Loucy (cell line): ENCODE measurements around the gene TUBB2A.

Experiments
- H2AFZ ChIP-seq: fragments of 200-600 bp; sonication (generic); 2 replicates; pipeline ENCODE4 v1.6.0; 2016; ENCODE audit warnings: antibody characterized with exemption, mild to moderate bottlenecking, low read length, moderate library complexity
- H3F3A ChIP-seq: fragments of 200-600 bp; 2 replicates; pipeline ENCODE4 v1.6.0; 2016; ENCODE audit warnings: antibody characterized with exemption, low read depth, mild to moderate bottlenecking
- H3K27me3 ChIP-seq: fragments of 200-600 bp; sonication (generic); 2 replicates; pipeline ENCODE4 v1.6.1; 2014; ENCODE audit warnings: low read length, mild to moderate bottlenecking; ENCODE audit not compliant: insufficient read depth, poor library complexity, severe bottlenecking
- H3K36me3 ChIP-seq: fragments of 200-600 bp; sonication (generic); 2 replicates; pipeline ENCODE4 v1.6.1; 2016; ENCODE audit warnings: low read length; ENCODE audit not compliant: insufficient read depth
- H3K4me1 ChIP-seq: fragments of 200-600 bp; sonication (generic); 2 replicates; pipeline ENCODE4 v1.5.1; 2014; ENCODE audit warnings: low read length, mild to moderate bottlenecking; ENCODE audit not compliant: insufficient read depth, poor library complexity, severe bottlenecking
- H3K4me2 ChIP-seq: fragments of 200-600 bp; sonication (generic); 2 replicates; pipeline ENCODE4 v1.6.0; 2014; ENCODE audit warnings: antibody characterized with exemption, low read length, low read depth, mild to moderate bottlenecking; ENCODE audit not compliant: poor library complexity, severe bottlenecking
- H3K4me3 ChIP-seq: fragments of 200-600 bp; sonication (generic); 2 replicates; pipeline ENCODE4 v1.5.1; 2014; ENCODE audit warnings: low read length, mild to moderate bottlenecking, mixed read lengths; ENCODE audit not compliant: poor library complexity, severe bottlenecking
- H3K79me2 ChIP-seq: fragments of 200-600 bp; sonication (generic); 2 replicates; pipeline ENCODE4 v1.6.1; 2014; ENCODE audit warnings: low read length; ENCODE audit not compliant: insufficient read depth
- H3K9ac ChIP-seq: fragments of 200-600 bp; sonication (generic); 2 replicates; pipeline ENCODE4 v1.6.0; 2014; ENCODE audit warnings: mild to moderate bottlenecking, low read depth, low read length, moderate library complexity; ENCODE audit not compliant: poor library complexity, severe bottlenecking
- H3K9me2 ChIP-seq: fragments of 200-600 bp; sonication (generic); replicated peaks from 2 replicates; pipeline ENCODE4 v1.6.1; 2016; ENCODE audit warnings: low read depth, low read length, mixed read lengths
- H3K9me3 ChIP-seq: fragments of 200-600 bp; sonication (generic); 2 replicates; pipeline ENCODE4 v1.6.1; 2014; ENCODE audit warnings: mild to moderate bottlenecking, antibody characterized with exemption, low read length, low read depth; ENCODE audit not compliant: insufficient read depth
- H4K20me1 ChIP-seq: fragments of 200-600 bp; sonication (generic); 2 replicates; pipeline ENCODE4 v1.6.0; 2014; ENCODE audit warnings: antibody characterized with exemption, low read length, mild to moderate bottlenecking; ENCODE audit not compliant: insufficient read depth, poor library complexity, severe bottlenecking
- CTCF ChIP-seq: fragments of 200-600 bp; sonication (generic); conservative IDR thresholded peaks from 2 replicates; pipeline ENCODE4 v1.5.1; 2014; ENCODE audit warnings: mild to moderate bottlenecking, antibody characterized with exemption, low read length
- EZH2phosphoT487 ChIP-seq: fragments of 200-600 bp; IDR thresholded peaks from 2 replicates; pipeline ENCODE4 v1.6.1; 2018; ENCODE audit warnings: antibody characterized with exemption, mild to moderate bottlenecking, moderate library complexity, borderline replicate concordance

Gene TUBB2A

GRCh38 chr6:3137057-3137777, 20.1 kb downstream of the TUBB2A start:
- Histone ChIP-seq H3K9me3 (no peaks in the 10 kb centered on the region), H3K27me3 (no peaks in the 10 kb centered on the region), H3F3A (no peaks in the 10 kb centered on the region), H4K20me1 (no peaks in the 10 kb centered on the region), H3K4me1 (no peaks in the 10 kb centered on the region), H3K4me3 (no peak overlapping the region), H3K9me2 (no peaks in the 10 kb centered on the region), H3K4me2 (no peak overlapping the region), H3K9ac (no peak overlapping the region), H3K79me2 (no peaks in the 10 kb centered on the region), H2AFZ (no peak overlapping the region), H3K36me3 (no peaks in the 10 kb centered on the region)
- TF ChIP-seq EZH2phosphoT487 (no peak), CTCF (no peak)

- no peaks in the 10 kb centered on the region for H3K9me3 ChIP-seq
- no peaks in the 10 kb centered on the region for H3F3A ChIP-seq
- no peaks in the 10 kb centered on the region for H3K9me2 ChIP-seq
- H3K79me2 ChIP-seq = no peaks in the 10 kb centered on the region
- H3K27me3 ChIP-seq = no peaks in the 10 kb centered on the region
- no peaks in the 10 kb centered on the region for H3K4me1 ChIP-seq
- no peak overlapping the region for H2AFZ ChIP-seq
- no peak overlapping the region for H3K9ac ChIP-seq
- H3K36me3 ChIP-seq = no peaks in the 10 kb centered on the region
- no peak overlapping the region for H3K4me3 ChIP-seq
- no peak overlapping the region for H3K4me2 ChIP-seq
- TF ChIP-seq EZH2phosphoT487 (no peak), CTCF (no peak)
- H4K20me1 ChIP-seq = no peaks in the 10 kb centered on the region
Measured at GRCh38 chr6:3136292-3137011, 20.9 kb downstream of the TUBB2A start.

- Histone ChIP-seq H4K20me1 (no peaks in the 10 kb centered on the region), H3K9ac (no peak overlapping the region), H3K4me3 (no peak overlapping the region), H3K79me2 (no peaks in the 10 kb centered on the region), H3K9me2 (no peaks in the 10 kb centered on the region), H3F3A (no peaks in the 10 kb centered on the region), H3K36me3 (no peaks in the 10 kb centered on the region), H3K4me2 (no peak overlapping the region), H3K9me3 (no peaks in the 10 kb centered on the region), H2AFZ (no peak overlapping the region), H3K4me1 (no peaks in the 10 kb centered on the region), H3K27me3 (no peaks in the 10 kb centered on the region)
- TF ChIP-seq EZH2phosphoT487 (no peak), CTCF (no peak)
Measured at GRCh38 chr6:3135668-3136291, 21.6 kb downstream of the TUBB2A start.
